Suprapubic skin (tissue), 4 donors: ENCODE results near the gene MALT1. TPM values are rescaled to one million over a fixed set of nuclear protein-coding genes. Genes with fewer than 3 reads are reported as not detected.
"Not testable (repeated sequence)": the region's sequence is repeated elsewhere in the genome, so short reads cannot be mapped to it uniquely, and the experiment has no call there.

Experiments
- DNase-seq, 2 donors: peaks; one replicate each; pipeline ENCODE4 v3.0.0-alpha.2; 2019; ENCODE audit warnings: low spot score in 2 of 2
- H3K27ac ChIP-seq: fragments of 200-600 bp; sonication (generic); one replicate; pipeline ENCODE4 v1.5.1; 2019
- H3K27me3 ChIP-seq: fragments of 200-600 bp; sonication (generic); one replicate; pipeline ENCODE4 v1.5.1; 2019
- H3K36me3 ChIP-seq: fragments of 200-600 bp; sonication (generic); one replicate; pipeline ENCODE4 v1.5.1; 2019
- H3K4me1 ChIP-seq: fragments of 200-600 bp; sonication (generic); one replicate; pipeline ENCODE4 v1.5.1; 2019
- H3K4me3 ChIP-seq: fragments of 200-600 bp; sonication (generic); one replicate; pipeline ENCODE4 v1.5.1; 2019; ENCODE audit warnings: mild to moderate bottlenecking
- H3K9me3 ChIP-seq: fragments of 200-600 bp; sonication (generic); one replicate; pipeline ENCODE4 v1.5.1; 2019
- EP300 ChIP-seq: sonication (generic); formaldehyde crosslinking; IDR thresholded peaks from one replicate; pipeline ENCODE4 v1.6.1; 2017; ENCODE audit warnings: antibody characterized with exemption
- POLR2A ChIP-seq, 2 donors: fragments of 450-650 bp; IDR thresholded peaks; one replicate each; pipeline ENCODE4 v1.6.1; 2017; ENCODE audit warnings: antibody characterized with exemption in 2 of 2, mild to moderate bottlenecking in 2 of 2, moderate library complexity in 2 of 2
- POLR2AphosphoS5 ChIP-seq, 3 donors: sonication (generic); formaldehyde crosslinking; IDR thresholded peaks; one replicate each; pipeline ENCODE4 v1.6.1; 2017; ENCODE audit warnings: antibody characterized with exemption in 3 of 3
- WGBS: methylation state at CpG from one replicate; pipeline ENCODE4 v1.1.5; 2018; 5-methylcytosine and 5-hydroxymethylcytosine counted together
- total RNA-seq, 4 donors: library from RNA; depleted of rRNA; stranded (reverse); fragments of >200 nt; gene quantifications; one replicate each; pipeline ENCODE4 v1.1.0, GENCODE V29; 2016
- TF ChIP-seq, protein P1 (sequence below), 2 donors: fragments of 200-600 bp in 1 of 2; fragments of 450-650 bp in 1 of 2; sonication (generic) in 1 of 2; IDR thresholded peaks; one replicate each; pipeline ENCODE4 v1.5.1; 2016 to 2019; ENCODE audit warnings: antibody characterized with exemption in 2 of 2, mild to moderate bottlenecking in 1 of 2, moderate library complexity in 1 of 2

MALT1 gene
- total RNA-seq, 4 donors from 2014 or later, result 33.9 to 49.5 (median 37.1) TPM

DNA sequence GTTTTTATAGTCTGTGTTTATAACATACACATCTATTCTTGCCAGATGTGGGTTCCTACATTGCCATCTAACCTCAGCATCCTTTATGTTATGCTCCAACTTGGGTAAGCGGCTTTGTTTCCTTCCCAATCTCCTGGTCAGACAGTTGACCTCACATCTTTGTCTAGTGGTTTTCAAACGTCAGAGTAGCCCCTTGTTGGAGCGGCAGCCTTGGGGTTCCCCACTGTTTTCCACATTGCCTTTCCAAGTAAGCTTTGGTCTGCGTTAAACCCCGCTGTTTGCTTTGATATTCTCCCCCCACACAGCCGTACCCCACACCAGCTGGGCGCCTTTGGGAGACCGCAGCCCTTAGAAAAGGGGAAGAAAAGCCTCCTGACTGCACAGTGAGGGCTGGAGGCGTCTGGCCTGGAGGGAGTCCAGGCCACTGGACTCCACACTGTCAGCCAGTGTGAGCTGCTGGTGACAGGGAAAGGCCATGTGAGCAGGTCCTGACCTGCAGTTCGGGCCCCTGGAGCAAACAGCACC is 83.3 kb downstream of the MALT1 start:
- DNase-seq, result no peak
- WGBS, result 55% methylated on average over 10 of the region's 10 CpGs

GRCh38 chr18:58755304-58756010 is 84.2 kb downstream of the MALT1 start:
- H3K4me3 ChIP-seq, result no peak overlapping the region
- no peak overlapping the region for H3K27ac ChIP-seq
- no peak for DNase-seq
- H3K27me3 ChIP-seq, result peaks cover 9% of the 10 kb centered on the region
- H3K9me3 ChIP-seq, result no peaks in the 10 kb centered on the region
- peaks cover 8% of the 10 kb centered on the region for H3K4me1 ChIP-seq
- 48% methylated on average over 15 of the region's 15 CpGs for WGBS
- H3K36me3 ChIP-seq, result peaks cover 7% of the 10 kb centered on the region
- no peak for TF ChIP-seq EP300
- TF ChIP-seq, protein P1, sequence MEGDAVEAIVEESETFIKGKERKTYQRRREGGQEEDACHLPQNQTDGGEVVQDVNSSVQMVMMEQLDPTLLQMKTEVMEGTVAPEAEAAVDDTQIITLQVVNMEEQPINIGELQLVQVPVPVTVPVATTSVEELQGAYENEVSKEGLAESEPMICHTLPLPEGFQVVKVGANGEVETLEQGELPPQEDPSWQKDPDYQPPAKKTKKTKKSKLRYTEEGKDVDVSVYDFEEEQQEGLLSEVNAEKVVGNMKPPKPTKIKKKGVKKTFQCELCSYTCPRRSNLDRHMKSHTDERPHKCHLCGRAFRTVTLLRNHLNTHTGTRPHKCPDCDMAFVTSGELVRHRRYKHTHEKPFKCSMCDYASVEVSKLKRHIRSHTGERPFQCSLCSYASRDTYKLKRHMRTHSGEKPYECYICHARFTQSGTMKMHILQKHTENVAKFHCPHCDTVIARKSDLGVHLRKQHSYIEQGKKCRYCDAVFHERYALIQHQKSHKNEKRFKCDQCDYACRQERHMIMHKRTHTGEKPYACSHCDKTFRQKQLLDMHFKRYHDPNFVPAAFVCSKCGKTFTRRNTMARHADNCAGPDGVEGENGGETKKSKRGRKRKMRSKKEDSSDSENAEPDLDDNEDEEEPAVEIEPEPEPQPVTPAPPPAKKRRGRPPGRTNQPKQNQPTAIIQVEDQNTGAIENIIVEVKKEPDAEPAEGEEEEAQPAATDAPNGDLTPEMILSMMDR (IDR thresholded peaks at IDR 0.05), result no peak
- TF ChIP-seq POLR2AphosphoS5 (IDR thresholded peaks at IDR 0.05), result no peak
- no peak for TF ChIP-seq POLR2A (IDR thresholded peaks at IDR 0.05)

More for the DNA sequence above, 83.3 kb downstream of the MALT1 start:
- Histone ChIP-seq H3K4me3 (no peak overlapping the region), H3K9me3 (no peaks in the 10 kb centered on the region), H3K27me3 (peaks cover 9% of the 10 kb centered on the region), H3K36me3 (peaks cover 16% of the 10 kb centered on the region), H3K27ac (no peak overlapping the region), H3K4me1 (peaks cover 8% of the 10 kb centered on the region)
- TF ChIP-seq POLR2AphosphoS5 (IDR thresholded peaks at IDR 0.05) (no peak), POLR2A (IDR thresholded peaks at IDR 0.05) (no peak), EP300 (no peak)
- TF ChIP-seq, protein P1 (IDR thresholded peaks at IDR 0.05), result no peak

GRCh38 chr18:58756148-58756547 is 84.9 kb downstream of the MALT1 start:
- Histone ChIP-seq H3K27me3 (peaks cover 9% of the 10 kb centered on the region), H3K4me1 (peaks cover 8% of the 10 kb centered on the region), H3K9me3 (no peaks in the 10 kb centered on the region), H3K36me3 (peaks cover under 1% of the 10 kb centered on the region), H3K27ac (no peak overlapping the region), H3K4me3 (no peak overlapping the region)
- TF ChIP-seq POLR2A (IDR thresholded peaks at IDR 0.05), result no peak
- no peak for TF ChIP-seq POLR2AphosphoS5 (IDR thresholded peaks at IDR 0.05)
- TF ChIP-seq EP300, result no peak
- TF ChIP-seq, protein P1 (IDR thresholded peaks at IDR 0.05), result no peak
- no peak for DNase-seq
- WGBS, result 94% methylated on average over 8 of the region's 10 CpGs

DNA sequence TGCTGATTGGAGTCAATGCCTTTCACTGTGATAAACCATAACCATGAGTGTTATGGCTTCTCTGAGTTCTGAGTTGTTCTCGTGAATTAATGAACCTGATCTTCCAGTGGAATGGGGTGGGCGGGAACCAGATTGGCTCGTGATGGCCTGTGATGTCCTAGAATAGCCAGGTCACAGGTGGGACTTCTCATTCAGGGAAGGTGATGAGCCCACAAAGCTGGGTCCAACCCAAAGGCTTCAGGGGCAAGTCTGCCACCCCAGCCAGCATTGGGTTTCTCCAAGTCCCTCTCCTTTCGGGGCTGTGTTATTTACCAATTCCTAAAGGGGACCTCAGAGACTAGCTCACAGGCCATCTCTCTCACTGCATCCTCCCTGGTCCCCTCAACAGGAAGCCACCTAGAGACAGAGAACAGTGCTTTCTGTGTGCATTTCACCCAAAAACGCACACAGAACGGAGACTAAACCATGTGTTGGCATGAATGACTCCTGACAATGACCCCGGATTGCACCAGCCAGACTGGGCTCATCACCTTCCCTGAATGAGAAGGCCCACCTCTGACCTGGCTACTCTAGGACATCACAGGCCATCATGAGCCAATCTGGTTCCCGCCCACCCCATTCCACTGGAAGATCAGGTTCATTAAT is 85.5 kb downstream of the MALT1 start:
- peaks cover 9% of the 10 kb centered on the region for H3K27me3 ChIP-seq
- TF ChIP-seq POLR2A (IDR thresholded peaks at IDR 0.05), result no peak
- TF ChIP-seq POLR2AphosphoS5 (IDR thresholded peaks at IDR 0.05), result no peak
- TF ChIP-seq, protein P1 (IDR thresholded peaks at IDR 0.05), result no peak
- TF ChIP-seq EP300, result no peak
- H3K36me3 ChIP-seq, result no peaks in the 10 kb centered on the region
- no peak overlapping the region for H3K4me3 ChIP-seq
- DNase-seq, result no peak
- peaks cover 8% of the 10 kb centered on the region for H3K4me1 ChIP-seq
- H3K9me3 ChIP-seq, result no peaks in the 10 kb centered on the region
- H3K27ac ChIP-seq, result no peak overlapping the region
- WGBS, result 90% methylated on average over 6 of the region's 8 CpGs

GRCh38 chr18:58757351-58757750 is 86.1 kb downstream of the MALT1 start:
- H3K27me3 ChIP-seq, result peaks cover 11% of the 10 kb centered on the region
- H3K27ac ChIP-seq, H3K4me3 ChIP-seq, H3K36me3 ChIP-seq, H3K4me1 ChIP-seq, H3K9me3 ChIP-seq, DNase-seq: not testable (repeated sequence)
- WGBS, result 100% methylated on average over 1 of the region's 7 CpGs
